NCI-H1105 (cell line): ENCODE measurements around the gene PPP1R2B.
"Not testable (repeated sequence)": the region's sequence is repeated elsewhere in the genome, so short reads cannot be mapped to it uniquely, and the experiment has no call there.

Source experiments
- DNase-seq: peaks from one replicate; lab custom pipeline; 2025; lab: John Stamatoyannopoulos, UW

PPP1R2B gene

GRCh38 chr5:156850206-156850751 is at the start of gene PPP1R2B:
PPP1R2B (plus strand) TSS chr5:156850295; CDS start chr5:156850563, 268 bp downstream.
- DNase-seq: no peak

DNA sequence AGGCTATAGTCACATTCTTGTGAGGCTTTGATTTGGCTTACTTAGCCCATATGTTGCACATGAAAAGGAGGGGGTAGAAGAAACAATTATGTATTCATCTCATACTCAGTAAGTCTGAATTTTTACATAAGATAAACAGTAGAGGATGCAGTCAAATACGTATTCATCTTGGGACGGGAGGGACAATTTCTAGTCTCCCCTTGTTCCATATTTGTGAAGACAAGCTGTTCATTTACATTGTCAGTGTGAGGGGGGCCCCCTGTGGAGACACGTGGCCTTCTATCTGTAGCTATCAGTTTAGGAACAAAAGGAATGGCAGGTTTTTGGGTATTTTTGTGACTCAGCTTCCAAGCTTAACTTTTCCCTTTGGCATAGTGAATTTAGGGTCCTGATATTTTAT is 49.2 kb upstream of the PPP1R2B start:
- no peak for DNase-seq

DNA sequence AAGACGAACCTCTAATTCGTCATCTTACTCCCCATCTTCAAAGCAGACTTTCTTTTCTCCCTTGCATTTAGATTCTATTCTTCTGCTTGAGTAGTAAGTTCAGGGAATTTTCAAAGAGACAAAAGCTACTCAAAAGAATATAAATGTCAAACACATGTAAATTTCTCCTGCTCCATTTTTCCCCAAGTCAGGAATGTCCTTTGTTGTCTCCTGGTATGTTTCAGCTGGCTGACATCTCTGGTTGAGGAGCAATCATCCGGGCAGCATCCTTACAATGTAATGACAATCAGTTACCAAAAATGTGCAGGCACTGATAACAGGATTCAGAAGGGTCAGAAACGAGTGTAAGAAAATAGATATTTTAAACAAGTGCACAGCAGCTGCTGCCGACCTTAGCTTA is 47.6 kb upstream of the PPP1R2B start:
- DNase-seq: no peak

DNA sequence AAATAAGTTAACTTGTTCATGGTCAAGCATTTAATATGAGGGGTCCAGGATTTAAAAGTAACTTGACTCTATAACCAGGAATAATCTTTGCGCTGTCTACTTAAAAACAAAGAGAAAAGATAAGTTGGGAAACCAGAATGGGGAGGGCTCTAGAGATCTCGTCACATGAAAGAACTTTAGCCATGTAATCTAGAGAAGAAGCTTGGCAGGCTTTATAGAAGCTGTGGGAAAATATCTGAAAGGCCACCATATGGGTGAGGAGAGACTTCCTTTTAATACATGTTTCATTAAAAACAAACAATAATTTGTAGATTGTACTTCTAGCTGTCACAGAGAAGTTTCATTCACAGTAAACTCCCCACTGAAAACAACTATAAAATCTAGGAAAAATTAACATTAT is 46.7 kb upstream of the PPP1R2B start:
- DNase-seq: no peak

- DNase-seq: no peak
Observed at GRCh38 chr5:156812959-156813358, 37.1 kb upstream of the PPP1R2B start.

GRCh38 chr5:156815988-156816599 is 34.0 kb upstream of the PPP1R2B start:
- no peak for DNase-seq

DNA sequence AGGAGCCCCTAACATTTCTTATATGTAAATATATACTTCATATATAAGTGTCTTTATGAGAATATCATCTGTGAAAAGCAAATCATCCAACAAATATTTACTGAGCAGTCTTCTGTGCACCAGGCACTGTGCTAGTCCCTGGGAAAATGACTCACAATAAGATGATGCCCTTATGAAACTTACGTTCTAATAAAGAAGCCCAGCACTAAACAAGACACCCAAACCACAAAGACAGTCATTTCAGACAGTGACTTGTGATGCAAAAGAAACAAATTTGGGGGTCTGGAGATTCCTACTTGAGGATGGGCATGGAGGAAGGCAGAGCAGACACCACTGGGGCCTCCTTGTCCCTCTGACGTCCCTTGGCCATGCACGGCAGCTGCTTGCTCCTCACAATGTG is 30.6 kb upstream of the PPP1R2B start:
- DNase-seq: no peak

DNA sequence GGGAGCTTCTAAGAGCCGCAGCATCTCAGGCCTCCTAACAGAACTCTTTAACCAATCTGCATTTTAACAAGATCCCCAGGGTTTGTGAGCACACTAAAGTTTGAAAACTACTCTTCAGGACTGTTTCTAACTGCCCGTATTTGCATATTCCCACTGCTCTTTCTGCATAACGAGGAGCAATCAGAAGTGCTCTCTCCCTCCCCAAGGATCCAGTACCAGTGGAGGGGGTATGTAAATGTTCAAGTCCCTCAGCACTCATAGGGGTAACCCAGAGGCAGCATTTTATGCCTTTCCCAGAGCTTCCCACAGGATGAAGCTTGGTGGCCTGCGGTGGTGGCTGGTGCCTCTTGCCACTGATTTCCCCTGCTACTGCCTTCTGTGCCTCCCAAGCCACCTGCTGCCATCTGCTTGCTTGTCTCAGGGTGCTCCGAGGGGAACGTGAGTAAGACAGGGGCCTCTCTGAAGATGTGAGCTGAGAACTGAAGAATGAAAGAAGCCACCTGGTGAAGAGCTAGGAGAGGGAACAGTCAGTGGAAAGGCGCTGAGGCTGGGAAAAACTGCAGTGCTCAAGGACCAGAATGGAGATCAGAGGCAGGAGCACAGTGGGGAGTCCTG is 30.0 kb upstream of the PPP1R2B start:
- DNase-seq: no peak

DNA sequence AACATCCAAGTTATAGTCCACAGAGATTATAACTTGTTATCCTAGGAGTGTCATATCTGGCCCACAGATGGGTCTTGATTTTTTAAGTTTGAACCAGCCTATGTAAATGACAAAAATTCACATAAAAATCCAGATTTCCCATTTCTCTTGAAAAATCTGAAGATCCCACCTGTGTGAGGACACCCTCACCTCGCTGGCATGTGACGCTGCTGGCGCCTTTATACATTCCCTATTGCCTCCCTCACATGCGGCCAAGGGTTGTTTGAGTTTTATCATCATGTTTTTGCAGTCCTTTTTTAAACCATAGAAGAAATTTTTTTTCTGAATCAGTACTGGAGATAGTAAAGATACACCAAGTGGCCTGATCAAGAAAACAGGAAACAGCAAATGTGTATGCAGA is 25.9 kb upstream of the PPP1R2B start:
- no peak for DNase-seq

GRCh38 chr5:156824800-156825199 is 25.3 kb upstream of the PPP1R2B start:
- DNase-seq: peak; percentile 32

- DNase-seq: no peak
Observed at GRCh38 chr5:156825688-156826087, 24.4 kb upstream of the PPP1R2B start.

DNA sequence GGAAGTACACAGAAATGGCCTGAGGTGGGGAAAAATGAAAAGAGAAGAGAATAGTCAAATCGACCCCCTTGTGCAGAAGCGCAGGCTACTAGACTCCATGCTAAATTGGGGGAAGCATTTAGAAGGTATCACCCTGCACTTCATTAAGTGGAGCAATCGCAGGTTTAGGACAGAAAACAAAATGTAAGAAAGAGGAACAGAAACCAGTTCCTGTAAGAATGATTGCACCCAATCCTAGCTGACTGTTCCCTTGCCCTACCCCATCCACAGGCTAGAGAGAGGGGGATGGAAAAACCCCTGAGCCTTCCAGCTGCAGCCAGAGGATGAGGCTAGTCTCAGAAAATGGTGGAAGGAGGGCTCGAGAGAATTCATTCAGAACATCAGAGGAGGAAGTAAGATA is 23.9 kb upstream of the PPP1R2B start:
- no peak for DNase-seq

- DNase-seq: no peak
Observed at GRCh38 chr5:156834916-156835315, 15.2 kb upstream of the PPP1R2B start.

DNA sequence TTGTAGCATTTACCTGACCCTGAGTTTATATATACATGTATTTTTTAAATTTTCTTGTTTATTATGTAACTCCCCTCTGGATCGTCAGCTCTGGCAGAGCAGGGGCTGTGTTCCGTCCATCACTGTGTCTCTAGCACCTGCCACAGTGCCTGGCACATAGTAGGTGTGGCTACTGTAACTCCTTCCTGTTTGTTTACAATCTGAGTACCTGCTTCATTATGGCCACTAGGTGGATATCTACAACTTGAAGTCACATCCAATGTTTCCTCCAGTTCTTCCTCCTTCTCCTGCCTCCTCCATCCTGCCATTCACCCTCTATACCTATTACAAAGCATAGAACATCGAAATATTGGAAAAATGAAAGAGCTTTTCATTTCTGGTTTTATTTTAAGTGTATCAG is 14.2 kb upstream of the PPP1R2B start:
- no peak for DNase-seq

- DNase-seq: no peak
Observed at GRCh38 chr5:156836846-156837245, 13.2 kb upstream of the PPP1R2B start.

GRCh38 chr5:156838961-156839360 is 11.1 kb upstream of the PPP1R2B start:
- no peak for DNase-seq

DNA sequence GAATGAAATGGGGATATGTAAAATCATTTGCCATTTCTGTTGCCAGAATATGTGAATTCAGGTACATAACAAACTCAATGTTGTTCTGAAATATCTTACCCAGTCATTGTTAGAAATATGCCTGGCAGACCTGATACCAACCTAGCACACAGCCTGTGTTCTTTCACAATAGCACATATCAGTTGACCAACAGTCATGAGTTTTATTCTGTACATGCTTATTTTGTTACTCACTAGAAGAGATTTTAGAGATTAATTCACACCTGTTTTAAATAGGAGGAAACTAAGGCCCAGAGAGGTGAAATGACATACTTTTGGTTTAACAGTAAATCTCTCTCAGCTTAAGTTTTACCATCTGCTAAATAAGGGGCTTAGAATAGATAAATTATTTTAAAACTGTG is 8.4 kb upstream of the PPP1R2B start:
- no peak for DNase-seq

DNA sequence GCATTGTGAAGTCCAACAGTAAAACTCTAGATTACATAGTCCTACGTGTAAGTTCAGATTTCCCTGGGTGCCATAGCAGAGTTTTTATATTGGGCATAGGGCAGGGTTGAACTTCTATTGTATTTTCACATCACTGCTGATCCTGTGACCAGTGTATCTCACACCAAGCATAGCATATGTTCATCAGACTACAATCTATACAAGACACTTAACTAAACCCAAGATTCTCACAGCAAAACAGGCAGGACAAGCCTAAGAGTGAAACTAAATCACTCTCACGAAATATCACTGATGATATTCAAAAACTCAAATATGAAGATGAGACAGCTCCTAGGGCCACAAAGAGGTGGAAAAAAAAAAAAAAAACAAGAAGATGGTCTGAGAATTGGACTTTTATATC is 3.2 kb upstream of the PPP1R2B start:
- no peak for DNase-seq

DNA sequence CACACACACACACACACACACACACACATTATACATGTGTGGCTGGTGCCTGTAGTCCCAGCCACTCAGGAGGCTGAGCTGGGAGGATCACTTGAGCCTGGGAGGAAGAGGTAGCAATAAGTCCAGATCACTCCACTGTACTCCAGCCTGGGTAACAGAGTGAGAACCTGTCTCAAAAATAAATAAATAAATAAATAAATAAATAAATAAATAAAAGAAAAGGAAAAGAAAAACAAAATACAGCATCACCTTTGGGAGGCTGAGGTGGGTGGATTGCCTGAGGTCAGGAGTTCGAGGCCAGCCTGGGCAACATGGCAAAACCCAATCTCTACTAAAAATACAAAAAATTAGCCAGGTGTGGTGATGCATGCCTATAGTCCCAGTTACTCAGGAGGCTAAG is 1.6 kb upstream of the PPP1R2B start:
- not testable (repeated sequence) for DNase-seq

GRCh38 chr5:156851880-156852279 is 1.8 kb downstream of the PPP1R2B start:
- DNase-seq: no peak

GRCh38 chr5:156853055-156853454 is 3.0 kb downstream of the PPP1R2B start:
- not testable (repeated sequence) for DNase-seq

DNA sequence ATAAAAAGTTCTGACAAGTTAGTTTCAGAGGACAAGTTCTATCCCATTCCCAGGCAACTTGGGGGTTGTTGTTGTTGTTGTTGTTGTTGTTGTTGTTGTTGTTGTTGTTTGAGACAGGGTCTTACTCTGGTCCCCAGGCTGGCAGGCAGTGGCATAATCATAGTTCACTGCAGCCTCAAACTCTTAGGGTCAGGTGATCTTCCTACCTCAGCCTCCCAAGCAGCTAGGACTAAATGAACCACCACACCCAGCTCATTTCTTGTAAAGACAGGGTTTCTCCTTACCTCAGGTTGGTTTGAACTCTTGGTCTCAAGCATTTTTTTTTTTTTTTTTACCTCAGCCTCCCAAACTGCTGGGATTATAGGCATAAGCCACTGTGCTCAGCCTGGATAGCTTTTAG is 15.3 kb downstream of the PPP1R2B start:
- no peak for DNase-seq

DNA sequence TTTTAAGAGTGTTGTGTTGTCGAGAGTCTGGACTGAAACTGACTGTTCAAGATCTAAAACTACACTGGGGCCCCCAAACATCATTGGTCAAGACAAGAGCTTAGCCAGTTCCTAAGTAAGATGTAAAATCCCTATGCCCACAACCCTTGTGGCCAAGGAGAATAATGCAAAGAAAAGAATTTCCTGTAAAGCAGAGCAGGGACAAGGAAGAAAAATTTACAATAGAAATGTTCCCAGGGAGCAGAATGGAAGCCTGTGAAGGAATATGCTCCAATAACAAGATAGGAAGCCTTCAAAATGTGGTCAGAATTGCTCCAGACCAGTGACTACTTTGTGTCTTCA is 20.4 kb downstream of the PPP1R2B start:
- no peak for DNase-seq

DNA sequence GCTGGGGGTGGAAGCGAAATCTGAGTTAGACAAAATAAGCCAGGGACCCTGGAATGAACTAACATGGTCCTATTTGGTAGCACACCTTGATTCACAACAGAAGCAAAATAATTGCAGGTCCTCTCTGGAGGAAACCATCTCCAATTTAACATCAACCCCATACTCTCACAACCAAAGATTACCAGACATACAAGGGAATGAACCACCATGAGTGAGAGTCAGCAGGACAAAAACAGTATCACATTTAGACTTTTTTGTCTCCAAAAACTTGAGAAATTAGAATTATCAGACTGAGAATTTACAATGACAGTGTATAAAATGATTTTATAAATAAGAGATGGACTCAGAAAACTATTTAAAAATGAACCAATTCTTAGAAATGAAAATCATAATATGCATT is 21.1 kb downstream of the PPP1R2B start:
- no peak for DNase-seq
